Muscle layer of colon (tissue), 2 donors: ENCODE results near the gene LRCOL1.

Experiments used
- H3K27ac ChIP-seq: one replicate; pipeline ENCODE4 v1.7.0; 2013; ENCODE audit warnings: low read depth, mild to moderate bottlenecking, low read length, moderate library complexity
- H3K27me3 ChIP-seq, 2 donors: one replicate each; pipeline ENCODE4 v1.7.0; 2013; ENCODE audit warnings: low read length in 2 of 2, mild to moderate bottlenecking in 2 of 2; ENCODE audit not compliant: insufficient read depth in 2 of 2, control insufficient read depth in 1 of 2
- H3K36me3 ChIP-seq: one replicate; pipeline ENCODE4 v1.7.0; 2013; ENCODE audit warnings: mild to moderate bottlenecking, low read length; ENCODE audit not compliant: insufficient read depth
- H3K4me1 ChIP-seq: one replicate; pipeline ENCODE4 v1.7.0; 2013; ENCODE audit warnings: mild to moderate bottlenecking, low read length; ENCODE audit not compliant: insufficient read depth
- H3K4me3 ChIP-seq, 2 donors: one replicate each; pipeline ENCODE4 v1.7.0; 2013; ENCODE audit warnings: low read length in 2 of 2, low read depth in 1 of 2, mild to moderate bottlenecking in 1 of 2, moderate library complexity in 1 of 2
- H3K9ac ChIP-seq: one replicate; pipeline ENCODE4 v1.7.0; 2013; ENCODE audit warnings: low read length
- H3K9me3 ChIP-seq: one replicate; pipeline ENCODE4 v1.7.0; 2013; ENCODE audit warnings: mild to moderate bottlenecking, low read length
- donor health status: abdominal sarcoma.
- donor health status: Adenocarcinoma of cecum.

LRCOL1 gene

GRCh38 chr12:132555686-132556085 lies 54.7 kb downstream of the LRCOL1 start:
- H3K9me3 ChIP-seq: no peaks in the 10 kb centered on the region
- H3K27ac ChIP-seq: no peak overlapping the region
- H3K27me3 ChIP-seq: no peaks in the 10 kb centered on the region
- H3K4me1 ChIP-seq: no peaks in the 10 kb centered on the region
- H3K9ac ChIP-seq: no peak overlapping the region
- no peak overlapping the region for H3K4me3 ChIP-seq
- H3K36me3 ChIP-seq: no peaks in the 10 kb centered on the region

- Histone ChIP-seq H3K9ac (no peak overlapping the region), H3K9me3 (no peaks in the 10 kb centered on the region), H3K27me3 (no peaks in the 10 kb centered on the region), H3K36me3 (no peaks in the 10 kb centered on the region), H3K4me3 (no peak overlapping the region), H3K4me1 (no peaks in the 10 kb centered on the region), H3K27ac (no peak overlapping the region)
Observed at GRCh38 chr12:132554845-132555630, 55.3 kb downstream of the LRCOL1 start.
